ENCODE results near the gene CAPN5. TPM values are rescaled to one million over a fixed set of nuclear protein-coding genes. Genes with fewer than 3 reads are reported as not detected.

CAPN5 gene
- total and polyA plus RNA-seq, 2 of the 8 experiments (the other 6 are each of a cell fraction or from before 2014, with no cell fraction given), result 21.5 to 22.4 TPM

DNA sequence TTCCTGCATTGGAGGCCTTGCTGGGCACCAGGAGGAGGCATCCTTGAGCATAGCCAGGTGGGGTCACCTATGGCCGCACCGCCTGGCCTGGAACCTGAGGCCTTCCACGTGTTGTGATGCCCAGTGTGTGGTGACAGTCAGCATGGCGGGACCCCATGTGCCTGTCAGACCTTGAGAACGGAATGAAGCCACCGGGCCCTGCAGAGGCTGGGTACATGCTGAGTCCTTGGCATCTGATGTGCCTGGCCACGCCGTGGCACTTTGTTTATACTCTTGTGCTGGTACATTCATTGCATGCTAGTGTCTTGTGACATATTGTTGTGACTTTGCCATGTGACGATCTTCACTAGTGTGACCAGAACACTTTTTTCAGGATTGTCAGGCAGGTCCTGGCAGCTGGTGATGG is 52.8 kb downstream of the CAPN5 start:
- H2BK120ac ChIP-seq (replicated peaks; ENCODE audit: low read depth, low read length), result no peak overlapping the region
- 91% methylated on average over 9 of the region's 9 CpGs; no CpG with 5 or more reads in 1 of the 2 experiments for WGBS, 2 experiments (ENCODE audit: extremely low coverage in 1 of 2, insufficient coverage in 1 of 2, insufficient read length in 1 of 2, insufficient replicate concordance in 2 of 2, low coverage in 1 of 2, low lambda C conversion rate in 2 of 2, missing lambda C conversion rate in 1 of 2)
- no peak overlapping the region for H2BK15ac ChIP-seq (ENCODE audit: low read length)
- no peak overlapping the region for H3K27ac ChIP-seq (ENCODE audit: low read depth, low read length)
- H3K23ac ChIP-seq (ENCODE audit: insufficient read length), result no peak overlapping the region
- H3K4me2 ChIP-seq (ENCODE audit: insufficient read depth in 1 of 2, low read depth in 2 of 2, low read length in 2 of 2), result no peak overlapping the region
- no peak overlapping the region for H2AFZ ChIP-seq (ENCODE audit: low read length)
- H3K36me3 ChIP-seq (ENCODE audit: control insufficient read depth in 2 of 4, insufficient read depth in 4 of 4, low read length in 3 of 4), result no peaks in the 10 kb centered on the region; a peak in 1 of 8 replicates
- H3K4ac ChIP-seq (replicated peaks; ENCODE audit: insufficient read length, low read depth, low read length), result no peak overlapping the region
- H2BK5ac ChIP-seq (ENCODE audit: low read depth, low read length), result no peak overlapping the region
- H4K5ac ChIP-seq (ENCODE audit: insufficient read length, low read depth, low read length), result no peak overlapping the region
- H2BK20ac ChIP-seq (ENCODE audit: low read length), result no peak overlapping the region
- H3K4me1 ChIP-seq (replicated peaks in 1 of 4; ENCODE audit: control insufficient read depth in 3 of 4, insufficient read depth in 4 of 4, low read length in 3 of 4), result no peaks in the 10 kb centered on the region
- H3K4me3 ChIP-seq (ENCODE audit: extremely low read depth in 1 of 4, insufficient read depth in 2 of 4, low read depth in 3 of 4, low read length in 4 of 4), result no peak overlapping the region
- no peak overlapping the region for H4K91ac ChIP-seq (replicated peaks; ENCODE audit: insufficient read length, low read length)
- no peaks in the 10 kb centered on the region for H3K27me3 ChIP-seq (replicated peaks in 1 of 4; ENCODE audit: control insufficient read depth in 3 of 4, extremely low read depth in 1 of 4, insufficient read depth in 3 of 4, low read length in 3 of 4)
- H3K23me2 ChIP-seq (ENCODE audit: low read depth, low read length), result no peaks in the 10 kb centered on the region
- no peak overlapping the region for H3K14ac ChIP-seq (ENCODE audit: insufficient read length)
- no peak for DNase-seq (ENCODE audit: low read depth in 1 of 2, low spot score in 2 of 2)
- no peaks in the 10 kb centered on the region for H3K79me1 ChIP-seq (ENCODE audit: low read depth, low read length)
- H3K79me2 ChIP-seq (ENCODE audit: control insufficient read depth in 1 of 2, insufficient read depth in 2 of 2, low read length in 2 of 2), result no peaks in the 10 kb centered on the region
- H4K8ac ChIP-seq (ENCODE audit: extremely low read depth, insufficient read depth, low read length), result no peak overlapping the region
- ChIA-PET POLR2A (ENCODE audit: partially characterized antibody) (no interaction called here), CTCF (ENCODE audit: partially characterized antibody) (interaction anchor here (0.6 to 13.9 kb wide), 6 partner anchors 4 to 445 kb away, joined by 5 to 170 read pairs (median 98); partner anchors contain the start of genes MYO7A and OMP)
- H3K56ac ChIP-seq (replicated peaks; ENCODE audit: insufficient read length, low read depth, low read length), result no peak overlapping the region
- no peak for FAIRE-seq
- no peak overlapping the region for H3K18ac ChIP-seq (ENCODE audit: extremely low read depth, low read length)
- no peak overlapping the region for H2BK12ac ChIP-seq (ENCODE audit: low read depth, low read length)
- no peak overlapping the region for H2AK5ac ChIP-seq (ENCODE audit: low read depth, low read length)
- no peak overlapping the region for H3K9ac ChIP-seq (replicated peaks in 1 of 4; ENCODE audit: extremely low read depth in 1 of 4, low read depth in 3 of 4, low read length in 3 of 4)
- no peaks in the 10 kb centered on the region for H4K20me1 ChIP-seq (replicated peaks in 1 of 2; ENCODE audit: control insufficient read depth in 1 of 2, insufficient read depth in 2 of 2, low read length in 2 of 2)
- no peaks in the 10 kb centered on the region for H3K9me3 ChIP-seq (ENCODE audit: insufficient read depth in 2 of 2, low read depth in 1 of 2, low read length in 1 of 2)
- TF ChIP-seq ASH2L (IDR thresholded peaks at IDR 0.05; ENCODE audit: low read length), result no peak
- TF ChIP-seq TAF1 (IDR thresholded peaks at IDR 0.05; ENCODE audit: low read depth, low read length), result no peak
- no peak for TF ChIP-seq CHD1 (IDR thresholded peaks at IDR 0.05; ENCODE audit: low read depth, low read length)
- TF ChIP-seq BACH1 (IDR thresholded peaks at IDR 0.05; ENCODE audit: low read length), result no peak
- TF ChIP-seq KDM1A (IDR thresholded peaks at IDR 0.05; ENCODE audit: borderline replicate concordance, low read length), result no peak
- no peak for TF ChIP-seq POLR2AphosphoS5 (IDR thresholded peaks at IDR 0.05; ENCODE audit: low read depth, low read length)
- no peak for TF ChIP-seq GABPA (IDR thresholded peaks at IDR 0.05; ENCODE audit: borderline replicate concordance, insufficient read depth, low read length)
- TF ChIP-seq CTBP2 (IDR thresholded peaks at IDR 0.05; ENCODE audit: borderline replicate concordance, insufficient read depth, insufficient read length, low read length), result no peak
- TF ChIP-seq POU5F1 (IDR thresholded peaks at IDR 0.05; ENCODE audit: low read depth, low read length), result no peak
- TF ChIP-seq, protein P1, sequence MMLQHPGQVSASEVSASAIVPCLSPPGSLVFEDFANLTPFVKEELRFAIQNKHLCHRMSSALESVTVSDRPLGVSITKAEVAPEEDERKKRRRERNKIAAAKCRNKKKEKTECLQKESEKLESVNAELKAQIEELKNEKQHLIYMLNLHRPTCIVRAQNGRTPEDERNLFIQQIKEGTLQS (IDR thresholded peaks at IDR 0.05; ENCODE audit: insufficient read depth, low read depth, low read length), result no peak
- no peak for TF ChIP-seq POLR2A (IDR thresholded peaks at IDR 0.05; ENCODE audit: control extremely low read depth in 1 of 2, low read depth in 2 of 2, low read length in 2 of 2)
